Measurements from ENCODE around the gene CALCB.
A peak's percentile ranks its signal among the peaks of the same experiment; 100 is the strongest.
"Not testable (repeated sequence)": the region's sequence is repeated elsewhere in the genome, so short reads cannot be mapped to it uniquely, and the experiment has no call there.

The CALCB gene, protein sequence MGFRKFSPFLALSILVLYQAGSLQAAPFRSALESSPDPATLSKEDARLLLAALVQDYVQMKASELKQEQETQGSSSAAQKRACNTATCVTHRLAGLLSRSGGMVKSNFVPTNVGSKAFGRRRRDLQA

GRCh38 chr11:15073361-15074205 lies at the start of gene CALCB:
TSS of gene CALCB (plus strand) at chr11:15073593. CDS start at chr11:15074719, 1,126 bp downstream.
- peak in 1 of 2 donors; percentile 4 for DNase-seq

- DNase-seq, result no peak
These were observed 46.4 kb upstream of the CALCB start for GRCh38 chr11:15027011-15027410.

GRCh38 chr11:15027956-15028355 lies 45.4 kb upstream of the CALCB start:
- DNase-seq, result no peak

GRCh38 chr11:15028379-15028778 lies 45.0 kb upstream of the CALCB start:
- DNase-seq, result no peak

- DNase-seq, result not testable (repeated sequence)
These were observed 41.4 kb upstream of the CALCB start for GRCh38 chr11:15031945-15032344.

DNA sequence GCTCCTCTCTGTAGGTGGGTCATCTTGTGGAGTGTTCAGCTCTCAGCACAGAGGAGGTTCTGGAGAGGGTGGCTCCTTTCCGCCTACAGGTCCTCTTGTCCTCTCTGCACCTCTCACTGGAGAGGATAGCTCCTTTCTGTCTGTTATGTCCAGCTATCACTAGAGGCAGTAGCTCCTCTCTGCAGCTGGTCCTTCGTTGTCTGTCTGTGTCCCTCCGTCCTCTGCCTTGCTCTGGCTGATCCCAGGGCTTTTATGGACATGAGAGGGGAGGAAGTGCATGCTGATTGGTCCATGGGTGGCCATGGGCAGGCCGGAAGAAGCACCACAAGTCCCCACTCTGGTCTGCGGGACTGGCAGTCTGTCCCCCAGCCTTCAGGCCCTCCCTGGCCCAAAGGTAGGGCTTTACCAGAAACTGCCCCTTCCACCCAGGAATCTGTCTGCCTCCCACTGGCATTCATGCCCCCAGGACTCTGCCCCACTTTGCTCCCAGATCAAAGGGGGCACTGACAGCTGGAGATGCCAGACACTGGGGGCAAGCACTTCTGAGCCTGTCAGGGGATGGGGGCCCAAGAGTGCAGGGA lies 38.6 kb upstream of the CALCB start:
- no peak for DNase-seq

DNA sequence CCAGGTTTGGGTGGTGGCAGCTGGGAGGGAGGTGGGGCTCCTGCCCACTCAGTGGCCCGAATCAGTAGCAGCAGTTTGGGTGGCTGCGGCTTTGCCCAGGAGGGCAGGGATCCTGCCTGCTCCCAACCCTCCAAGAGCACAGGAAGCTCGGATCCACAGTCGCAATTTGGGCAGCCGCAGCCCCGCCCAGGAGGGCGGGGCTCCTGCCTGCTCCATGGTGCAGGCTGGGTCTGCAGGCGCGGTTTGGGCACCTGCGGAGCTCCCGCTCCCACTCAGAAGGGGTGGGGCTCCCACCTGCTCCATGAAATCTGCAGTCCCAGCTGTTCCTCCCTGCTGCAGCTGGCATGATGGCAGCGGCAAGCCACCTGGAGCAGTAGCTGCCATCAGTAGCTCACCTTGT lies 38.1 kb upstream of the CALCB start:
- no peak for DNase-seq

DNA sequence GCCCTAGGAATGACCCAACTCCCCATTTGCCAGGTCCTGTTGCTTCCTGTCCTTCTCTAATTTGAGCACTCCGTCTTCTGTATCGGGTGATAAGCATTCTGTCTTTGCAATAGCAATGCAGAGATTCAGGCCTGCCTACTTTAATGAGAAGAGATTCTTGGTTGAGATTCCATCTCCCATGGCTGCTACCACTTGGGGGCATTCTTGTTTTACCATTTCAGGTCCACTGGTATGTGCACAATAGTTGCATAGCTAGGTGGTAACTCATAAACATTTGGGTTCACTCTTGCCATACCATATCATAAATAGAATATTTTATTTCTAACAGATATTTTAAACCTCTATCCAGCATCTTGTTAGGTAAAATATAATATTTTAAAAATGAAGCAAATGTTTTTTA lies 34.4 kb upstream of the CALCB start:
- DNase-seq, result no peak

DNA sequence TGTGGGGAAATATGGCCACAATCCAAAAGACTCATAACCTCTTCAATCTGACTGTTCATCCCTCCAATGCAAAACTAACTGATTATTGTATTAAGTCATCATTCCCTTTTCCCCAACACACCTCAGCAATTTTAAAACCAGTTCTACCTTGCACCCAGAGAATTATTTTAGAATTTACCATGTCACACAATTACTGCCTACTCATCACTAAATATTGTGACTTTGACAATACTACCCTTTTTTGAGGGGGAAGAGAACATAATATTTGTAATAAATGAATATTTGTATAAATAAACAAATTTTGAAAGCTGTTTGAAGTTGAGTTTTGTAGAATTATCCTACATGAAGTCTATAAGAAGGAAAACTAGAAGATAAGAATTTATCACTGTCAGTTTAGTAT lies 28.2 kb upstream of the CALCB start:
- DNase-seq, result no peak

- no peak for DNase-seq
These were observed 27.5 kb upstream of the CALCB start for GRCh38 chr11:15045891-15046290.

DNA sequence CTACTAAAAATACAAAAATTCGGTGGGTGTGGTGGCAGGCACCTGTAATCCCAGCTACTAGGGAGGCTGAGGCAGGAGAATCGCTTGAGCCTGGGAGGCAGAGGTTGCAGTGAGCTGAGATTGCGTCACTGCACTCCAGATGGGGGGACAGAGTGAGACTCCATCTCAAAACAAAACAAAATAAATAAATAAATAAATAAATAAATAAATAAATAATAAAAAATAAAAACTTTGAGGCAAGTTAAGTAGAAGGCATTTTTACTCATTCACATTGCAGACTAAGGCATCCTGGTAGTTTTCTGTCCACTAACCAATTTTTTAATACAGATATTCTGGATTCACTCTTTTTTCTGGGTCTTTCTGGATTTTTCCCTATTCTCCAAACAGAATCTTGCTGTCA lies 26.7 kb upstream of the CALCB start:
- not testable (repeated sequence) for DNase-seq

GRCh38 chr11:15048616-15049015 lies 24.8 kb upstream of the CALCB start:
- DNase-seq, result no peak

DNA sequence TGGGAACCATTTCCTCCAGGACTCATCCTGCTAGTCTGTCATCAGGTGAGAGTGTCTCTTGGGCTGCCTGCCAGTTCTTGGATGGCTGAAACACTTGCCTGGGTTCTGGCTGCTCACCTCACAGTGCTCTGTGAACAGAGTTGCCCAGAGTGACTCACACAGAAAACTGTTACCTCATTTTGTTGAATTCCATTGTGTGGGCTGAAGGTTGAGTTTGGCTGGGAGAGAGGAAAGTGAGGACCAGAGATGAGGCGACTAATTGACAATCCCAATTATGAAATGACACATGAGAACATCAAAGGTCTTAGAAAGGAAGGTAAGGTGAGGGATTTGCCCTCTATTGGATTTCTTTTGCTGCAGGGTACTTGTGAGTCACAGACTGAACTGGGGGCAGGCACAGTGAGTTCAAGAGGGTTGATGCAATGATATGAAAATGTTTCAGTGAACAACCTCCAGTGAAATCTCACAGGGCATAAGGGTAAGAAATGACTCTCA lies 20.2 kb upstream of the CALCB start:
- DNase-seq, result no peak

- no peak for DNase-seq
These were observed 17.6 kb upstream of the CALCB start for GRCh38 chr11:15055620-15056356.

DNA sequence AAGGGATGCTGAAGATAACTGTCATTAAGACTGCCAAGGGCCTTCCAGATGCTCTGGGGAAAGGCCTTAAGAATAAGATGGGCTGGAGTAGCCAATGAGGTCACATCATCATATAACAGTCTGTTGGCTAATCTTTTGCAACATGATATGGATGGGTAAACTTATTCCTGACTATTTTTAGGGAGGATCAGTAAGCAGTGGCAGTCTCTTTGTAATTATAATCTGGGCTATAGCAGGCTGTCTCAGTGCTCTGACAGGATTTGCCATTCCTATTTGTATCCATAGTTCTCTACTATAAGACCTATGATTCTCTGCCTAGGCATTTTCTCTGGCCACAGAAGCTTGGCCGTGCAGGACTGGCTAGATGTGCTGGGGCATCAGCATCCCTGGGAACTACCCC lies 16.1 kb upstream of the CALCB start:
- DNase-seq, result no peak

- no peak for DNase-seq
These were observed 14.1 kb upstream of the CALCB start for GRCh38 chr11:15059132-15059915.

DNA sequence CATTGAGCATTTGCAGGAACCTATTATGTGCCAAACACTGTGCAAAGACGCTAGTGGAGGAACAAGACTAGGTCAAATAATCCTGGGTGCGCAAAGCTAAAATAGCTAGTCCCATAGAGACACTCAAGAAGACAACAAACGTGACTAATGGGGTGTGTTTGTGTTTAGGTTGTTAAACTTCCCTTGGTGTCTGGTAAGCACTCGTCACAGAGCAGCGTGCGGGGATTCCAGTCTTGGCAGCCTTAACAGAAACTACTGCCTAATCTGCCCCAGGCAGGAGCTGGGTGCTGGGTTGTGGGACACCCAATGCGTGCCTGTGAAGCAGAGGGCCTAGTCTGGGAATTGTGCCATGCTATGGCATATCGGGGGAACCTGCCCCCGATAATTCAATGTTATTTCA lies 10.8 kb upstream of the CALCB start:
- no peak for DNase-seq

DNA sequence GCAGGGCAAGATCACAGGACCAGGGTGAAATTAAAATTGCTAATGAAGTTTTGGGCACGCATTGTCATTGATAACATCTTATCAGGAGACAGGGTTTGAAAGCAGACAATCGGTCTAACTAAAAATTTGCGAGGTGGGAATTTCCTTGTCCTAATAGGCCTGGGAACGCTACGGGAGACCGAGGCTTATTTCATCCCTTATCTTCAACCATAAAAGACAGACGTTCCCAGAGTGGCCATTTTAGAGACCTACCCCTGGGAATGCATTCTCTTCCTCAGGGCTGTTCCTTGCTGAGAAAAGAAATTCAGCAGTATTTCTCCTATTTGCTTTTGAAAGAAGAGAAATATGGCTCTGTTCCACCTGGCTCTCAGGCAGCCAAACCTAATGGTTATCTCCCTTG lies 3.6 kb upstream of the CALCB start:
- DNase-seq, result not testable (repeated sequence)

GRCh38 chr11:15071556-15072255 lies 1.7 kb upstream of the CALCB start:
- DNase-seq, result no peak

GRCh38 chr11:15072551-15073143 lies 746 bp upstream of the CALCB start:
- no peak for DNase-seq
